ENCODE measurements around the gene ANKRD39.
"Not testable (repeated sequence)": the region's sequence is repeated elsewhere in the genome, so short reads cannot be mapped to it uniquely, and the experiment has no call there.

The ANKRD39 gene

DNA sequence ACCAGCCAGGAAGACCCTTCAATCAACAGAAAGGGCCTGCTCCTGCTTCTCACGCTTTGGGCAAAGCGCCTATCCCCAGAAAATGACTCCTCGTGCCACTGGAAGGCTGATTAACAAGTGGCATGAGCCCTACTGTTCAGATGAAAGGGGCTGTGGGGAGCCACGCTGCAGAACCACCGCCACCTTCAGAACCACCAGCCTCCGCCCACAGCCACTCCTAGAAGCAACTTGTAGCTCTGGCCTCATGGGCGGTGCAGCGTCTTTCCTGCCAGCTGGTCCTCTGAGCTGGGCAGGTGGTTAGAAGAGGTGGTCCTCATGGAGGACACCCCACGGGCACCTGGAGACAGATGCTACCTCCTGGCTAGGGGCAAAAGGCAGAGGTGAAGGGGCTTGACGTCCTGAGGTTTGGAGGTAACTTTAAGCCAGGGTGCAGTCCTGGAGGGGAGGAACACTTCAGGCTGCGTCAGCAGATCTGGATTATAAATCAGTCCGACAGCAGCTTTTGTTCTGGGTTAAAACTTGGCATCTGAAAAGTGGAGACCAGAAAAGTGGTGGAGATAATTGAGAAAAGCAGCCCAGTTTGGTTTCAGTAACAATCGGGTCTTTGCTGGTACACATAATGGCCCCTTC lies 12.9 kb upstream of the ANKRD39 start:
- Mint-ChIP-seq H3K36me3 (no peaks in the 10 kb centered on the region), H3K27me3 (peaks cover 7% of the 10 kb centered on the region), H3K27ac (no peak overlapping the region), H3K4me1 (peaks cover 20% of the 10 kb centered on the region), H3K4me3 (peak overlapping the region; percentile 82), H3K9me3 (no peaks in the 10 kb centered on the region)
- DNase-seq (ENCODE audit: low spot score in 2 of 2) (no peak), ATAC-seq (ENCODE audit: low read depth) (no peak)

DNA sequence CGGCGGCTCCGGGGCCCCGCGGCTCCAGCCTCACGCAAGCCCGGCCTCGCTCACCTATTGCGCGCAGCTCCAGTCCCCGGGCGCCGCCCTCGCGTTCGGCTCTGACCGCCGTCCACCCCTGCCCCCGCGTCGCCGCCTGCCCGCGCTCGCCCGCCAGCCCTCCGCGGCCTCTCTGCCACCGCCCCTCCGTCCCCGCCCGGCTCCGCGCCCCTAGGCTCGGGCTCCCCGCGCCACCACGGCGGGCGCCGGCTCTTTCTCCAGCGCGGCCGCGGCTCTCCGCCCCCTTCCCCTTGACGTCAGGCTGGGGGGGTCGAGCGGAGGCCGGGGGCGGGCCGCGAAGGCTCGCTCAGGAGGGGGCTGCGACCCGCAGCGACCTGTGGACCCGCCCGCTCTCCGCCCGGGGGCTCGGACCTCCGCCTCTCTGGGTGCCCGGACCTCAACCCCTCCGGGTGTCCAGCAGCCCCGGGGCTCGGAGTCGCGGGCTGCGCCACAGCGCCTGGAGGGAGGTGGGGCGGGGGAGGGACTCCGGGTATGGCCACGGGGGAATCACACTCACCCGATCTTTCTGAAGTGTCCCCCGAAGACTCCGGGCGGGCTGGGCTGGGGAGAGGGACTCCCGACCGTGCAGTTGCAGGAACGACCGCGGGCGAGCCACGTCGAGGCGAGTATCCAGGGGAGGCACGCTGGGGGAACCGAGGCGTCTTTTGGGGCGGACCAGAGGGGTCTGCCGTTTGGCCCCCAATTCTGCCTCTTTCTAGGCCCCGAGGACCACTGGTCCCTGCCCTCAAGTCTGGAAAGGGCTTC lies 12.2 kb upstream of the ANKRD39 start, which contains the start of gene SEMA4C:
Gene SEMA4C, minus strand, starts transcription at position 259 of the 804 bp plus-strand sequence. CDS start 2,194 bp downstream, outside the sequence.
- H3K4me3 Mint-ChIP-seq: peak within 1 kb of the TSS; percentile 82
- ATAC-seq (ENCODE audit: low read depth): peak; percentile 20
- peak in 1 of 2 donors; percentile 63 for DNase-seq (ENCODE audit: low spot score in 2 of 2)
- H3K4me1 Mint-ChIP-seq: peaks cover 18% of the 10 kb centered on the region
- no peak within 1 kb of the TSS for H3K27ac Mint-ChIP-seq
- H3K9me3 Mint-ChIP-seq: no peaks in the 10 kb centered on the region
- H3K27me3 Mint-ChIP-seq: peaks cover 10% of the 10 kb centered on the region
- no peaks in the 10 kb centered on the region for H3K36me3 Mint-ChIP-seq

DNA sequence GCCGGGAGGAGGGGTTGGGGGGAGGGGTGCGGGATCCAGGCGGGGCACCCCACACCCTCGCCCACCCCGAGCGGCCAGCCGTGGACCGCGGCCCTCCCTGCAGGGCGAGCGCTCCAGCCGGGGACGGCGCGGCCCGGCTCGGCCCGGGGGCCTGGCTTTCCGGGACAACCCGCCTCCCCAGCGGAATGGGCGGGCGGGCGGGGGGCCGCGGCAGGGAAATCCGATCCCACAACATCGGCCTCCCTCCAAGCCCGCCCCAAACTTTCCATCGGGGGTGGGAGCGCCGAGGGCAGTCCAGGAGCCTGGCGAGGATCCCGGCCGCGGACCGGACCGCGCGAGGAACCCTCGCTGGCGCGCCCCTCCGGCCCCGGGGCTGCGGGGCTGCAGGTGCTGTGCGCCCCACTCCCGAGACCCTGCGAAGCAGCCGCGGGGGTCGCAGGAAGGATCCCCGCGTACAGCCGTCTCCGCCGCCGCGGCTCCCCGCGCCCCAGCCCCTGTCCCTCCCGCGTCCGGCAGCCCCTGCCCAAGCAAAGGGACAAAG lies 11.5 kb upstream of the ANKRD39 start:
- Mint-ChIP-seq H3K27ac (no peak overlapping the region), H3K4me3 (no peak overlapping the region), H3K36me3 (no peaks in the 10 kb centered on the region), H3K9me3 (no peaks in the 10 kb centered on the region), H3K27me3 (peaks cover 10% of the 10 kb centered on the region), H3K4me1 (peaks cover 16% of the 10 kb centered on the region)
- DNase-seq (ENCODE audit: low spot score in 2 of 2) (no peak), ATAC-seq (ENCODE audit: low read depth) (no peak)

DNA sequence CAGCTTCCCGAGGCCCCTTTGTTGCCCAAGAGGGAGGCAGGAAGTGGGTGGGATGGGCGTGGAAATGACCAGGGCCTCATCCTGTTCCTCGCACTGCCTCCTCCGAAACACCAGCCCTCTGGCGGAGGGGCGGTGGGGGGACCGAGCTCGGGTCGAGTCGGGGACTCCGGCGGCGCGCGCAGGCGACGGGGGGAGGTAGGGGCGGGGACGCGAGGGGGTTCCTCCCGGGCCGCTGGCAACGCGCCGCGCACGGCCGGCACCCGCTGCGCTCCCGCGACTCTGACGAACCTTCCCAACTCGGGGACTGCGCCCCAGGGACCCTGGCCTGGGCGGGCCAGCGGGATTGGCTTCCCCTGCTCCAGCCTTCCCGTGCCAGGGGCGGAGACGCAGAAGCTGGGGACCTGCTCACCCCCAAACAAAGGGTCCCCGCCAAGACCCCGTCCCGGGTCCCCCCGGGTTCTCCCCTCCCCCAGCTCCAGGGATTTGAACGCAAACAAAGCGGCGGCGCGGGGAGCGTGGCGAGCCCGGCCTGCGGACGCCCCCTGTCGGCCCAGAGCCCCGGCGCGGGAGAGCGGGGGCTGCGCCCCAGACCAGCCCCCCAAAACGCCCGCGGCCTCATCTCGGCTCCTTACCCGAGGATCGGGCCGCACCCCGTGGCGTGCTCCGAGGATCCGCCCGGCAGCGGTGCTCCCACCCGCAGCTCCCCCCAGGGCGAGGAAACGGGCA lies 10.9 kb upstream of the ANKRD39 start:
- ATAC-seq (ENCODE audit: low read depth): peak; percentile 32
- DNase-seq (ENCODE audit: low spot score in 2 of 2): peak in 1 of 2 donors; percentile 63
- no peaks in the 10 kb centered on the region for H3K36me3 Mint-ChIP-seq
- H3K9me3 Mint-ChIP-seq: no peaks in the 10 kb centered on the region
- peaks cover 12% of the 10 kb centered on the region for H3K4me1 Mint-ChIP-seq
- H3K27me3 Mint-ChIP-seq: peaks cover 10% of the 10 kb centered on the region
- H3K27ac Mint-ChIP-seq: no peak overlapping the region
- H3K4me3 Mint-ChIP-seq: peak overlapping the region; percentile 80

GRCh38 chr2:96867756-96868554 lies 10.1 kb upstream of the ANKRD39 start:
- Mint-ChIP-seq H3K9me3 (no peaks in the 10 kb centered on the region), H3K27ac (no peak overlapping the region), H3K4me1 (peaks cover 12% of the 10 kb centered on the region), H3K4me3 (peak overlapping the region; percentile 80), H3K27me3 (peaks cover 11% of the 10 kb centered on the region), H3K36me3 (no peaks in the 10 kb centered on the region)
- DNase-seq (ENCODE audit: low spot score in 2 of 2) (no peak), ATAC-seq (ENCODE audit: low read depth) (peak; percentile 19)

- Mint-ChIP-seq H3K9me3 (no peaks in the 10 kb centered on the region), H3K27me3 (peaks cover 11% of the 10 kb centered on the region), H3K4me3 (peak overlapping the region; percentile 80), H3K27ac (no peak overlapping the region), H3K4me1 (peaks cover 12% of the 10 kb centered on the region), H3K36me3 (no peaks in the 10 kb centered on the region)
- DNase-seq (ENCODE audit: low spot score in 2 of 2) (no peak), ATAC-seq (ENCODE audit: low read depth) (no peak)
These were observed 9.4 kb upstream of the ANKRD39 start for GRCh38 chr2:96866986-96867755.

GRCh38 chr2:96866586-96866985 lies 8.8 kb upstream of the ANKRD39 start:
- no peak overlapping the region for H3K27ac Mint-ChIP-seq
- H3K4me3 Mint-ChIP-seq: peak overlapping the region; percentile 57

DNA sequence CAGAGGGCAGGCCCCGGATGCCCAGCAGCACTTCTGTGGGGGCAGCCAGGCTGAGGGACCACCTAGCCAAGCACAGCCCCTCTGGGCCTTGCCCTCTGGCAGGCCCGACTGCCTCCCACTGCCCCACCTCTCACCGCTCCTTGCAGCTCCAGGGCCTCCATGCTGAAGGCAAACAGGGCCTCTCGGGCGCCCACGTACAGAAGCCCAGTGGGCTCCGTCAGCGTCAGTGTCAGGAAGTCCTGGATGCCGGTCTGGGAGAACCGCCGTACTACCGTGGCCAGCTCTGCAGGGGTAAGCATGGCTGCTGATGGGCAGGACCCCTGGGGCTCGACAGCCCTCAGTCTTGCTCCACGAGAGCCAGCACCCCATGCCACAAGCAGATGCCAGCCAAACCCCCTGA lies 8.3 kb upstream of the ANKRD39 start:
- H3K4me3 Mint-ChIP-seq: no peak overlapping the region
- H3K27ac Mint-ChIP-seq: no peak overlapping the region
- H3K27me3 Mint-ChIP-seq: peaks cover 11% of the 10 kb centered on the region
- DNase-seq (ENCODE audit: low spot score in 2 of 2) (no peak), ATAC-seq (ENCODE audit: low read depth) (no peak)
- peaks cover 12% of the 10 kb centered on the region for H3K4me1 Mint-ChIP-seq
- H3K36me3 Mint-ChIP-seq: no peaks in the 10 kb centered on the region
- H3K9me3 Mint-ChIP-seq: no peaks in the 10 kb centered on the region

More at GRCh38 chr2:96866586-96866985, 8.8 kb upstream of the ANKRD39 start:
- DNase-seq (ENCODE audit: low spot score in 2 of 2) (no peak), ATAC-seq (ENCODE audit: low read depth) (no peak)
- H3K9me3 Mint-ChIP-seq: no peaks in the 10 kb centered on the region
- H3K27me3 Mint-ChIP-seq: peaks cover 11% of the 10 kb centered on the region
- peaks cover 12% of the 10 kb centered on the region for H3K4me1 Mint-ChIP-seq
- no peaks in the 10 kb centered on the region for H3K36me3 Mint-ChIP-seq

- H3K36me3 Mint-ChIP-seq: no peaks in the 10 kb centered on the region
- DNase-seq (ENCODE audit: low spot score in 2 of 2) (no peak), ATAC-seq (ENCODE audit: low read depth) (no peak)
- H3K4me1 Mint-ChIP-seq: peaks cover 9% of the 10 kb centered on the region
- no peaks in the 10 kb centered on the region for H3K9me3 Mint-ChIP-seq
- H3K27me3 Mint-ChIP-seq: peaks cover 10% of the 10 kb centered on the region
- no peak overlapping the region for H3K4me3 Mint-ChIP-seq
- no peak overlapping the region for H3K27ac Mint-ChIP-seq
These were observed 7.8 kb upstream of the ANKRD39 start for GRCh38 chr2:96865654-96866053.

DNA sequence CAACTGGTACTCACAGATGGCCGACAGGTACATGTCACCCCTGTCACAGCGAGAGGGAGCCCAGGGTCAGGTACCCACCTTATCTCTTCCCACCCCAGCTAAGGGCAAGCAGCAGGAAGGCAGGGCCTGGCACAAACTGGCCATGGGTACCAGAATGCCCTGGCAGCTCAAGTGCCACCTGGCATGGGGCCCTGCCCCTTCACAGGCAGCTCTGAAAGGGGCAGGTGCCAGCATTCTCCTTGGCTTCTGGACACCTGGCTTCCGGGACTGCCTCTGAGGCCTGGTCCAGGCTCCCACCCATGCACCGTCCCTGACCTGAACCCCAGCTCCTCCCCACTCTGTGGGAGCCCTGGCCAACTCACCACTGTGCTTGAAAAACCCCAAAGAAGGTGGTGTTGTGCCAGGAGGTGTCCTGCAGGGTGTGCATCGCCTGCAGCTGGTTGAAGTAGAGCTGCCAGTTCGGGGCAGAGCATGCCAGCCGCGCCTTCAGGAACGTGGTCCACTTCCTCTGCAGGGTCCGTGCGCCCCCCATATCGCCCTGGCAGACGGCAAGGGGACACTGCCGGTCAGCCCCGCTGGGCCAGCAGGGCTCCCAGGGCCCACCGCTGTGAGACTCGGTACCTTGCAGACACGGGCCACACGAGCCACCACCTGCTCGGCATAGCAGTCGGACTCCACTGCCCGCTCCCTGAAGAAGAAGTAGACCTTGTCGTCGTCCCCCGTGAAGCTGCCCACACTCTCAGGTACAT lies 6.7 kb upstream of the ANKRD39 start:
- peaks cover 7% of the 10 kb centered on the region for H3K4me1 Mint-ChIP-seq
- no peaks in the 10 kb centered on the region for H3K9me3 Mint-ChIP-seq

DNA sequence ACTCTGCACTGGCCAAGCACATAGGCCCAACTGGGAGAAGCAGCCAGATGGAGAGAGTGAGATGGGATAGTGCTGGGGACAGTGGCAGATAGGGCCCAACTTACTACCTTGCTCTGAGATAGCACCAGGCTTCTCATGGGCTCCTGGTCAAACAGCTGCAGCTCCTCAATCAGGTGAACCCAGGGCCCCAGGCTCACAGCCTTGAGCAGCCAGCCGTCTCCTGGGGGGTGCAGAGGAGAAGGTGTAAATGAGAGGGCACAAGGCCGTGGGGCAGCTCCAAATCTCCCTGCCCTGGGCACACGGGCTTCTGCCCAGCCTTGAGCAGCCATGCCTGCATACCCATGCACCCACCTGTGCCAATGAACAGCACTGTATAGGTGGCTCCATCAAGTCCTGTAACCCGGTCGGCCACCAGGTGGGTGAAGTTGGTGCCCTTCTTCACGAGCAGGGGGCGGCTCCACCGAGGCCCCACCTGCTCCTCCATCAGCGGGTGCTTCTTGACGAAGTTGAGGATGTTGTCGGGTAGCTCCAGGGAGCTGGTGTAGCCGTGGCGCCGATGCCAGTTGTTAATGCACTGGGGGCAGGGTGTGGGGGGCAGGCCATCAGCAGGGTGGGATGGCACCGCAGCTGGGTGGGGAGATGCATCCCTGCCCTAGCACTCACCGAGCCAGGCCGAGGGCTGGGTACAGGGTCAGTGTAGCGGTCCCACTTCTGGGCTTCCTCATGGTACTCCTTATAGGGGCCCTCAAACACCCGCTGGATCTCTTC lies 5.9 kb upstream of the ANKRD39 start:
- Mint-ChIP-seq H3K27ac (no peak overlapping the region), H3K36me3 (no peaks in the 10 kb centered on the region), H3K27me3 (peaks cover 9% of the 10 kb centered on the region), H3K9me3 (no peaks in the 10 kb centered on the region), H3K4me3 (no peak overlapping the region), H3K4me1 (peaks cover 7% of the 10 kb centered on the region)
- ATAC-seq (ENCODE audit: low read depth): no peak
- no peak for DNase-seq (ENCODE audit: low spot score in 2 of 2)

More for the DNA sequence above, 6.7 kb upstream of the ANKRD39 start:
- ATAC-seq (ENCODE audit: low read depth) (no peak), DNase-seq (ENCODE audit: low spot score in 2 of 2) (no peak)
- Mint-ChIP-seq H3K27me3 (peaks cover 9% of the 10 kb centered on the region), H3K4me3 (no peak overlapping the region), H3K27ac (no peak overlapping the region), H3K36me3 (no peaks in the 10 kb centered on the region)

DNA sequence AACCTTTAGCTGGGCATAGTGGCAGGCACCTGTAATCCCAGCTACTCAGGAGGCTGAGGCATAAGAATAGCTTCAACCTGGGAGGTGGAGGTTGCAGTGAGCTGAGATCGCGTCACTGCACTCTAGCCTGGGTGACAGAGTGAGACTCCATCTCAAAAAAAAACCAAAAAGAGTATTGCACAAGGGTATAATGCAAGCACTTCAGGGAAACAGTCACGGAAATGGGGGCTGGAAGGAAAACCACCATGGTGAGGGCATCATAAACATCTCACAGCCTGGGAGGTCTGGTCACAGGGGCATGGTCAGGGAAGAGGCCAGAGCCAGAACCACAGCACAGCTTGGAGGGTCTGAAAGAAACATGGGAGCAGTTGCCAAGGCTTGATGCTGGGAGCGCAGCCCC lies 5.2 kb upstream of the ANKRD39 start:
- not testable (repeated sequence) for H3K4me3 Mint-ChIP-seq; DNase-seq (ENCODE audit: low spot score in 2 of 2); H3K9me3 Mint-ChIP-seq; H3K27ac Mint-ChIP-seq; H3K4me1 Mint-ChIP-seq; H3K27me3 Mint-ChIP-seq; H3K36me3 Mint-ChIP-seq; ATAC-seq (ENCODE audit: low read depth)
